GM04503 (cell line): ENCODE results near the gene CHMP1B.
"Not testable (repeated sequence)": the region's sequence is repeated elsewhere in the genome, so short reads cannot be mapped to it uniquely, and the experiment has no call there.

Experiments used
- DNase-seq: peaks from one replicate; pipeline ENCODE4 v3.0.0-alpha.2; 2012; ENCODE audit warnings: low read depth

CHMP1B gene

DNA sequence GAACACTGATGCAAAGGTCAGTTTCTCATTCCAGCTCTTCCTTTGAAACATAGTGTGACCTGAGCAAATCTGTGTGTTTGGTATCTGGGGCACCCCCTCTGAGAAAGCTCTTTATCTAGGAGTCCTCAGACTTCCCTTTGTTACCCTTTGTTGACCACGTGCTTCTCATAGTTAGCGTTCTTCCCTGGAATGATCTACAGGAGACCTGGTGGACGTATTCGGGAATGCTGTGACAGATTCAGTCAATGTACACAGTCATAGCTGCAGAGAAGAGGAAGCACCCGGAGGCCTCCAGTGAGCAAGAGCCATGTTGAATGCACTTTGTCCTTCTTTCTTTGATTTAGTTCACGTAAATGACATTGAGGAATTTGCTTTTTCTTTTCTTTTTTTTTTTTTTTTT lies 10.7 kb upstream of the CHMP1B start:
- DNase-seq: no peak

DNA sequence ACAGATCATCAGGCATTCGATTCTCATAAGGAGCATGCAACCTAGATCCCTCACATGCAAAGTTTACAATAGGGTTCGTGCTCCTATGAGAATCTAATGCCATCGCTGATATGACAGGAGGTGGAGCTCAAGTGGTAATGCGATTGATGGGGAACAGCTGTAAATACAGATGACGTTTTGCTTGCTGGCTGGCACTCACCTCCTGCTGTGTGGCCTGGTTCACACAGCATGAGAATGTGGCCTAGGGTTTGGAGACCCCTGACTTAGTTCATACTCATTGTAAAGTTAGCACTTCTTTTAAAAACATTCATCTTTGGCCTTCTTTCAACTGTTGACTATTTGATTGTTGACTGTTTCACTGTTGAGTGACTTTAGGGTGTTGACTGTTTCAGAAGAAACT lies 8.7 kb upstream of the CHMP1B start:
- no peak for DNase-seq

DNA sequence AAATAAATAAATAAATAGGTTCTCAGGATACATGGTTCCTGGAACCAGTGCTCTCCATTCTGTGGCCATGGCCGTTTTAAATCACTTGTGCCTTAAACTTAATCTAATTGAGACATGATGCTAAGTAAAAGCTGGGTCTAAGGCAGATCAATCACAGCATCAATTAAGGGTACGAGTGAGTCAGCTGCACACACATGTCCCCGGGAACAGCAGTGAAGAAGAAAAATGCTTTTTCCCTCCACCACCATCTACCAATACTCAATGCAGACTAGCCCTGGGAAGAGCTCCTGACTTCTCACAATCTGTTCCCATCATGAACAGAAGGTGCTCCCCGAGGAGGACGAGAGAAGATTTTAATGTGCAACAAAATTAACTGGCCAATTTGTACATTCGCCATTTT lies 6.8 kb upstream of the CHMP1B start:
- no peak for DNase-seq

DNA sequence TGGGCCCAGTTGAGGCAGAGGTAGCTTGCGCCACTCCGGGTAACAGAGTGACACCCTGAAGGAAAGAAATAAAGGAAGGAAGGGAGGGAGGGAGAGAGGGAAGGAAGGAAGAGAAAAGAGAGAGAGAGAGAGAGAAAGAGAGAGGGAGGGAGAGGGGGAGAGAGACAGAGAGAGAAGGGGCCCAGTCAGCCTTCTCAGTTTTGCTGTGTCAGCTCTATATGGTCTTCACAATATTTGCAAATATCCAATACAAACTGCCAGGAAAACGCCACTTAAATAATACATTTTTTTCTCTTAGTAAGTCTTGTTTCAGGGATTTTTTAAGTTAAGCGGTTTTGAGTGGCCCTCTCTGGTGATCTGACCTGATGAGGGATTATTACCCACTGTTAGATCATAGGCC lies 5.6 kb upstream of the CHMP1B start:
- no peak for DNase-seq

DNA sequence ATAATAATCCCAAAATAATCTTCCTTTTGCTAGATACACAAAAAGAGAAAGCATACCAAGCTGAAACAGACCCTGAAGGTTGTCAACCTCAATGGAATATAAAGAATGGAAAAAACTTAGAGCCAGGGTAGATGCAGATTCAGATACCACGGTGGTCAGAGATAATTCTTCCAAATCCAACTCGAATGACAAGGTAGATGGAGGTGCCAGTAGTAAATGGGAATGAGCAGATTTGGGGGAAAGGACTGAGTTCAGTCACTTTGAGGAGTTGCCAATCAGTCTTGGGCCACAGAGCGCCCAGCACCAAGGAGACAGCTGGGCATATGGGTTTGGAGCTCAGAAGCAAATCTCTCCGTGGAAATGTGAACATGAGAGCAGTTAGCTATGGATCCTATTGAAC lies 3.4 kb upstream of the CHMP1B start:
- no peak for DNase-seq

DNA sequence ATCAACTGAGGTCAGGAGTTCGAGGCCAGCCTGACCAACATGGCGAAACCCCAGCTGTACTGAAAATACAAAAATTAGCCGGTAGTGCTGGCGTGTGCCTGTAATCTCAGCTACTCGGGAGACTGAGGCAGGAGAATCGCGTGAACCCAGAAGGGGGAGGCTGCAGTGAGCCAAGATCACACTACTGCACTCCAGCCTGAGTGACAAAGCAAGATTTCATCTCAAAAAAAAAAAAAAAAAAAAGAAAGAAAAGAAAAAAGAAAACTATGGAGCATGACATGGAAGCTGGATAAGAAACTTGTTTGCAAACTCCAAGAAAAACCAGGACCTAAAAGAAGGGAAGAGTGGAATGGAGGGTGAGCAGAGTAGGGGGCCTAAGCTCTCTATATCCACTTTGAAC lies 1.9 kb upstream of the CHMP1B start:
- no peak for DNase-seq

DNA sequence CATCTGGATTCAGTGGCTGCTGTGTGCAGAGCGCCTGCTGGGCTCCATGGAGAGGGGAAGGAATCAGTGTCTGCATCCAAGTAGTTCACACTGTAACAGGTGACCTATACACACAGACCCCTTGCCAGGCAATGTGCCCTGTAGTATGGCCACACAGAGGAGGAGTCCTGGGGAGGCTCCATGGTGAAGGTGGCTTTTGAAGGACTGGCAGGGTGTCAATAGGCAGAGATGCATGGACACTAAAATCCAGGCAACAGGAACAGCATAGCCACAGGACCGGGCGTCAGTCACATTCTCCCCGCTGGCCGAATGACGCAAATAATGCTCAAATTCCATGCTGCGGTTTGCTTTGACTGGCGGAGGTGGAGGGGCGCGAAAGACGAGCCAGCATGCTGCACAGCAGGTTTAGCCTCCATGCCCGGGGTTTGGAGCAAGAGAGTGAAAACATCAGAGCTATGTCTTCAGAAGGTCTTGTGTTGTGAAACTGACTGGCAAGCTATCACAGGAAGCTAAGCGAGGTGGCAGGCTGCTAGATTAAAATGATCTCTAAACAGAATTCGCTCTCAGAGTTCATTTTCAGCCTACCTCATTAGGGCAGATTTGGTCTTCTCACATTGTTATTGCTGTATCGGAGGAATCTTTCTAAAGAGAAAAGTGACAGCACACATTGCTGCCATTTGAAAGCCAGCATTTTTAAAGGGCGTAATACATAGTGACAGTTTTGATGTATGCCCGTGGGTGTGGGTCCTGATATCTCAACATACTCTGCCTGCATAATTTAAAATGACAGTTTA lies 1.2 kb upstream of the CHMP1B start:
- peak; percentile 63 for DNase-seq

DNA sequence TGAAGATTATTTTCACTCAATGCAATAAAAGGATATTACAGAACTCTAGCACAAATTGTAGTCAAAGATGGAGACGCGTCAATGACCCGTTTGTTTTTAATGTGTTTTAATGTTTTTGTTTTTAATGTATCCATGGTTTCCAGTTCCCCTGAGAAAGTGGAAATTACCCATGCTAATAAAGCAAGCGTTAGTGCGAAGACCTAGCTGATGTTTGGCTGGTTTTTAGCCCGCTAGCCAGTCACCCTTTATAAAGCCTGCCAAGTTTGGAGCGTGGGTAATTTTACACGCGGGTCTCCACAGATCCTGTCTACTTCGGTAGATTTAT lies 430 bp upstream of the CHMP1B start:
- DNase-seq: peak; percentile 54

DNA sequence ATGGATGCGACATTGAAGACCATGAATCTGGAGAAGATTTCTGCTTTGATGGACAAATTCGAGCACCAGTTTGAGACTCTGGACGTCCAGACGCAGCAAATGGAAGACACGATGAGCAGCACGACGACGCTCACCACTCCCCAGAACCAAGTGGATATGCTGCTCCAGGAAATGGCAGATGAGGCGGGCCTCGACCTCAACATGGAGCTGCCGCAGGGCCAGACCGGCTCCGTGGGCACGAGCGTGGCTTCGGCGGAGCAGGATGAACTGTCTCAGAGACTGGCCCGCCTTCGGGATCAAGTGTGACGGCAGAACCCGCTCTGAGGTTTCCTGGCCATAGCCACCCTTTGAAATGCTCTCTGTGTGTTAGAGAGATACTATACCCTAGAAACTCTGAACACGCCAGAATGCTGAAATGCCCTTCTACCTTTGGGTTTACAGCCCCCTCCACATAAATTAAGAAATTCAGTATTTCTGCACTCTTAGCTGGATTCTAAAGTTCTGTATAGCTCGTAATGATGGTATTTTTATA lies 659 bp downstream of the CHMP1B start:
- DNase-seq: no peak

DNA sequence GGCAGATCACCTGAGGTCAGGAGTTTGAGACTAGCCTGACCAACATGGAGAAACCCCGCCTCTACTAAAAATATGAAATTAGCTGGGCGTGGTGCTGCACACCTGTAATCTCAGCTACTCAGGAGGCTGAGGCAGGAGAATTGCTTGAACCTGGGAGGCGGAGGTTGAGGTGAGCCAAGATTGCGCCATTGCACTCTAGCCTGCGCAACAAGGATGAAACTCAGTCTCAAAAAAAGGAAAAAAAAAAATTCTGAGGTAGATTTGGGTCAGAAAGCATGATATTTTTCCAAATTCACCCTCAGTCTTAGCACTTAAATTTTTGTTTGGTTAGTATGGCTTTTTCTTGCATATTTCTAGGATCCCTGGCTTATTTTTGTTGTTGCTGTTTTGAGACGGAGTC lies 3.3 kb downstream of the CHMP1B start:
- DNase-seq: not testable (repeated sequence)

DNA sequence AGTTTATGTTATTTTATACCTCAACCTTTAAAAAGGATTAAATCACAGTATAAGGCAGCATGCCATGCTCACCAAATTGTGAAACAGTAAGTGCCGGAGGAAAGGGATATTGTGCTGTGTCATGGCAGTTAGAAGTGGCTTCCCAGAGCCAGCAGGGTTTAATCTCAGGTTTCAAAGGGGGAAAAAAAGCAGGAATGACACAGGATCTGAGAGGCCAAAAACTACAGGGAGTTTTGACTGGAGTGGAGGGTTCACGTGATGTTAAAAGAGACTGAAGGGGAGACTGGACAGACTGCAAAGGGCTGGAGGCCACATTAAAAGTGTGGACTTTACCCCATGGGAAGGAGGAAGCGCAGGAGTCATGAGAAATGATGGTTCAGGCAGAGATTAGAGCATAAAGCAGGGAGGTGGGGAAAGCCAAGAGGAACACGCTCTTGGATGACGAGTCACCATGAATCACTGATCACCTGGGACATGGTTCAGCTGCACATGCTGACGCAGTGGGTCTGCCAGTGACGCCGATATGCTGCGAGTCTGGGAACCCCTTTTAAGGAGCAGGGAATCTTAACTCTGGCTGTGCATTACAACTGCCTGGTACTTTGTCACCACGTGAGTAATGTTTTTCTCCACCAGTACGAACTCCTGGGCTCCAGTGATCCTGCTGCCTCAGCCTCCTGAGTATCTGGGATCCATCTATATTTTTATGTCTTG lies 6.1 kb downstream of the CHMP1B start:
- peak; percentile 84 for DNase-seq

DNA sequence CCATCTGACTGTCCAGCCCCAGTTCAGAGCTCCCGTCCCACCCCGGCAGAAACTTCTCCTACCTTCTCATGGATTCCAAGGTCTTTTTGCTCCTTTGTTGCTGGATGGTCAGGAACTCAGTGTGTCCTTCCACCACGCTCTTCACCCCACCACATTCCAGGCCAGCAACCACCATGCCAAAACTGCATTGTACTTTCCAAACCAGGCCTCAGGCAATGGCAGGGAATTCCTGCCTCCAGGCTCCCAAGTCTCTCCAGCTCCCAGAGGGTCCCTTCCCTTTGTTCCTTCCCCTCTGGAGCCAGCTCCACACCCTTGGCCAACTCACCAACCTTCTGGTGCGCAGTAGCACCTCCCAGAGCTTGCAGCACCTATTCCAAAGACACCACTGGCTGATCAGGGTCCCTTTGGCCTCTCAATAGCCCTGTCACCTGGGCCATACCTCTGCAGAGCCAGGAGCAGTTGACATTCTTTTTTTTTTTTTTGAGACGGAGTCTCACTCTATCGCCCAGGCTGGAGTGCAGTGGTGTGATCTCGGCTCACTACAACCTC lies 8.1 kb downstream of the CHMP1B start:
- DNase-seq: no peak

DNA sequence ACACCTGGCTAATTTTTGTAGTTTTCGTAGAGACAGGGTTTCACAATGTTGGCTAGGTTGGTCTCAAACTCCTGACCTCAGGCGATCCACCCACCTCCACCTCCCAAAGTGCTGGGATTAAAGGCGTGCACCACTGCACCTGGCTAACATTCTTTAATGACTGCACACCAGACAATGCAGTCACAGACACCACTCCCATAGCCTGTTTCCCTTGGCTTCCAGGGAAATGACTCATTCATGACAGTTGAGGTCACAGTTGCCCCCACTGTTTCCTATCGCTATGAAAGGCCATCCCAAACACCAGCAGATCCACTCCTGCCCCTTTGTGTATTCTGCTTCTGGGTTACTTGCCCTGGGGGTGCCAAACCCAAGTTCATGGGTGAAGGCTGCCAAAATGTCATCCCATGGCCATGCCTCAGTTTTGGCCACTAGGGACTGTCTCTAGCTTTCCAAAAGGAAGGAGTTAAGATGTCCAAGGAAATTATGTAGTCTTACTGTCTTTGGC lies 8.7 kb downstream of the CHMP1B start:
- DNase-seq: no peak

DNA sequence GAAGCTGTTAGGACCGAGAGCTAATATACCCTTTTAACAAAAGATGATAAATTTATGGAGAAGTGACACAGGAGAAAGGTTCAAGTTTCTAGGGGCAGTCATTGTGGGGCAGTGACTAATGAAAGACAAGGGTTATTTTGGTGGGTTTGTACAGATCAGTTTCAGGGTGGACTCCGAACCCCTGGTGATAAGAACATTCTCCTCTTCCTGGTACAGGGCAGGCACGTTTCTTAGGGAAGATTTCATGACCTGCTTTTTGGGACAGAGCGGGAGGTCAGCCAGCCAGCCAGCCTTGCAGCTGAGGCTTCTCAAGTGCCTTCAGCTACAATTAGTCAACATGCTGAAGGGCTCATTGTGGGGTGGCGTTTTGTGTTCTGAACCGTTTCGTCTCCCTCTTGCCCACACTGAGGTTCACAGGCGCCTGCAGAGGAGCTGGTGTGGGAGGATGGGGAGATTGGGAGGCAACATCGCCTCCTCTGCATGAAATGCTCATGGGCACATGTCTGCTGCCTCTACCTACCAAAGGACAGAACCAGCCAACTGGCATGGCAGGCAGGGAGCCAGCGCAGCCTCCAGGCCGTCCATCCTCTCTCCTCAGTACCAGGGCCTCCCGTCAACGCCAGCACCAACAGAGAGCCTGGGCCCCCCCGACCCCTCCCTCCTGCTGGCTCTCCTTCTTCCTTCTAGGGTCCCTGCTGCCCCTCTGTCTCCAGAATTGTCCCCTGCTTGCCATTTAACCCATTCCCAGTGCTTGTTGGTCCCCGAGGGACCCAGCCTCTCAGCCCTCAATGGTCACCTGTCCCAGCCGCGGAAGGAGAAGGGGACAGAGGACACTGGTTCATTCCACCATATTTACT lies 9.6 kb downstream of the CHMP1B start:
- DNase-seq: no peak

DNA sequence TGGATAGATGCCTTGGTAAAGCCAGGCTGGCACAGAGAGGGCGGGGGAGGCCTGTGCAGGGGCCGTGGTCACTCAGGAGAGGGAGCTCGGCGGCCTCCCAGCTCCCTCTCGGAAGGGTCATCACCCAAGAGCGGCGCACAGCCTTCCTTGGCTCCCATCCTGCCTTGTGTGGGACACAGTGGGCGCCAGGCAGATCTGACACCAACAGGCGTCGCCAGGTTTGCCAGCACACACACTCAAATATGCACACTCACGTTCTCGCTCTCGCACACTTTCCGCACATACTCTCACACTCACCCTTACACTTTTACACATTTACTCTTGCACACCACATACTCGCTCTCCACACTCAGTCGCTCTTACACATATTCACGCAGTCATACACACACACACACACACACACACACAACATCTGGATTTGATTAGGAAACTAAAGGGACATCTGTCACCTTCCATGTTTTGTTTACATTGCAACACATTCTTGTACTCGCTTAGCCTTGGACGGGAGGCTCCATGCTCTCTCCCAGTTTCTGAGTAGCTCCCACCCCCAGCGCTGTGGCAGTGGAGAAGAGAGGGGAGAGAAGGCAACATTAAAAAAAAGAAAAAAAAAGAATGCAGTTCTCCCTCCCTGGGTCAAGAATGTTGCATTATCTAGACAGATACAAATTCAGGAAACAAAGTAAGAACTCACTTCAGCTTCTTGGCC lies 10.5 kb downstream of the CHMP1B start:
- no peak for DNase-seq

DNA sequence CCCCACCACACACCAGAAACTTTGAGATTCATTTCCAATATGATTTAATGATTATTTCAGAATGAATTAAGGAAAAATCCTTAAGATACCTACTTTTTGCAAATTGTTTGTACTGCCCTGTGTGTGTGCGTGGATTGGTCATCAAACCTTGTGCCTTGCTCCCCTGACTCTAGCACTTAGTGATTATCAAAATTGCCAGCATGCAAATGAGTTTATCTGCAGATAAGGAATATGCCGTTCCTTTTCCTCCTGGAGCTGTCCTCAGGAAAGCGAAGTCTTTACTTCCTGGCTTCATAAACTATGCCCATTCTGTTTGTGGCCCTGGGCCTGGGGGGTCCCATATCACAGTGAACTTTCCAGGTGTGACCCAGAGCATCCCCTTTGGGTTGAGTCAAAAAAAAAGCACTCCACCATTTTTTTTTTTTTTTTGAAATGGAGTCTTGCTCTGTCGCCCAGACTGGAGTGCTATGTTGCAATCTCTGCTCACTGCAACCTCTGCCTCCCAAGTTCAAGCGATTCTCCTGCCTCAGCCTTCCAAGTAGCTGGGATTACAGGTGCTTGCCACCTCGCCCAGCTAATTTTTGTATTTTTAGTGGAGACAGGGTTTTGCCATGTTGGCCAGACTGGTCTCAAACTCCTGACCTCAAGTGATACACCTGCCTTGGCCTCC lies 11.4 kb downstream of the CHMP1B start:
- DNase-seq: no peak

DNA sequence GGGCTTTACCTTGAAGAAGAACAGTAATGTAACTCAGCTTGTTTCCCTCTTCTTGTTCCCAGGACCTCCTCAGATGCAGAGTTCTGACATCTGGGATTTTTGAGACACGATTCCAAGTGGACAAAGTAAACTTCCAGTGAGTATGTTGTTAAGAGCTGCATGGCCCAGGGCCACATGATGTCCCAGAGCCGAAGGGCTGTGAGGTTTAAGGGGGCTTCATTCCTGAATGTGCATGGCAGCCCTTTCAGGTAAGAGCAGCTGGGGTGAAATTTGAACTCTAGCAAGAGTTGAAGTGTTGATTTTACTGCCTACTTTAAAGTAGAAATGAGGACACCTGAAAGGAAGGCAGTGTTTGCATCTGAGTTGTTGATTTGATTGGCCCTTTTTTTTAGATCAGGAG lies 13.3 kb downstream of the CHMP1B start:
- DNase-seq: no peak

DNA sequence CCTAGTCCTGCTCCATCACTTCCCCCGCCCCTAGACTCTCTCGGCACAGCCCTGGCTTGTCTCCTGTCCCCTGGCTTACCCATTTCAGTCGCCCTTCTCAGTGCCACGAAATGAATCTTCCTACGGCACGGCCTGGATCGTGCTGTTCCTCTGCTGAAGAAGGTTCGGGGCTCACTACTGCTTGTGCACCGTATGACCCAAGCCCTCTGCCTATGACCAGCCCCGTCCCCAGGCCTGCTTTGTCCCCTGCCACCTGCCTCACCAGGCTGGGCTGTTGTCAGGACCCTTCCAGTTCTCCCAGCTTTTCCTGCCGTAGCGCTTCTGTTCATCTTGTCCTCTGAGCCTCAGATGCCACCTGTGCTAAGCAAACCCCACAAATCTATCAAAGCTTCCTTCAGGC lies 13.9 kb downstream of the CHMP1B start:
- no peak for DNase-seq

DNA sequence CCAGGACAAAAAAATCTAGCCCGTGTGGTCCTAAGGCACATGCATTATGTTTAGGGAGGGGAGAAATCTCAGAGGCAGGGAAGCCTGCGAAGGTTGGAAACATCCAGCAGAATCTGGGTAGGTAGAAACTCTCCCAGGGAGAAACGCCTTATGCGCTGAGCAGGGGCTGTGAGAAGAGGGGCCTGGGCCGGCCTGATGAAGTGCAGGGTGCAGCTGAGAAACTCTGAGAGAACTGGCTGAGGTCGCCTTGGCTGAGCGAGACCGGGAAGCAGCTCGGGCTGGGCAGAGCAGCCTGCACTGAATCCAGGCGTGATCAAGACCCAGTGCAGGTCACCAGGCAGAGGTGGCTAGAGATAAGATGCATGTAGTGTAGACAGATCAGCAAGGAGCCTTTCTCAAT lies 15.1 kb downstream of the CHMP1B start:
- no peak for DNase-seq

DNA sequence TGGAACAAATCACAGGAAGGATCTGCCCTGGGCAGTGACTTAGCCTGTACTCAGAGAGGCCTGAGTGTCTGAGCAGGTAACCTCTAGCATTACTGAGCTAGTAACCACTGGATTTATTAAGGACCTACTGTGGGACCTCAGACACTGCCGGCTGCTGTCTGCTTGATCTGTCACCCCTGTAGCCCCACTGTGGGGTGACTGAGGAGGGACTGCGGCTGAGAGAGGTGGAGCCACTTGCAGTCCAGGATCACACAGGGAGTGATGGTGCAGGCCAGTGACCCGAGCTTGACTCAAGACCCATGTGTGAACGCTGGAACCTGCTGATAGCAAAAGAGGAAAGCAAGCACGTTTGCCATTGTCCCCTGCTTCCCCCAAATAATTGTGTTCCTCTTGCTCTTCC lies 15.6 kb downstream of the CHMP1B start:
- DNase-seq: no peak

DNA sequence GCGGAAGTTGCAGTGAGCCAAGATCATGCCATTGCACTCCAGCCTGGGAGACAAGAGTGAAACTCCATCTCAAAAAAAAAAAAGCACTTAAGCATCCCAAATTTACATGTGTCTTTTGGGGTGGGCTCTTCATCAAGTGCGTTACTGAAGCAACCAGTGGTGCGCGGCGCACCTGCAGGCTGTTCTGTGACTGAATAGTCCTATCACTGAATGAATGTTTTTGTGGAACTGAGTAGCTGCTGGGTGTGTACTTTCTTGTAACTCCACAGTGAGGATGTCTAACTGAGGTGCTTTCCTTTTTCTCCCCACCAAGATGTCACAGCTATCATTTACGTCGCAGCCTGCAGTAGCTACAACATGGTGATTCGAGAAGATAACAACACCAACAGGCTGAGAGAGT lies 17.0 kb downstream of the CHMP1B start:
- DNase-seq: no peak
